ENCODE results near the gene FGD6.
"Not testable (repeated sequence)": the region's sequence is repeated elsewhere in the genome, so short reads cannot be mapped to it uniquely, and the experiment has no call there.

Gene FGD6

DNA sequence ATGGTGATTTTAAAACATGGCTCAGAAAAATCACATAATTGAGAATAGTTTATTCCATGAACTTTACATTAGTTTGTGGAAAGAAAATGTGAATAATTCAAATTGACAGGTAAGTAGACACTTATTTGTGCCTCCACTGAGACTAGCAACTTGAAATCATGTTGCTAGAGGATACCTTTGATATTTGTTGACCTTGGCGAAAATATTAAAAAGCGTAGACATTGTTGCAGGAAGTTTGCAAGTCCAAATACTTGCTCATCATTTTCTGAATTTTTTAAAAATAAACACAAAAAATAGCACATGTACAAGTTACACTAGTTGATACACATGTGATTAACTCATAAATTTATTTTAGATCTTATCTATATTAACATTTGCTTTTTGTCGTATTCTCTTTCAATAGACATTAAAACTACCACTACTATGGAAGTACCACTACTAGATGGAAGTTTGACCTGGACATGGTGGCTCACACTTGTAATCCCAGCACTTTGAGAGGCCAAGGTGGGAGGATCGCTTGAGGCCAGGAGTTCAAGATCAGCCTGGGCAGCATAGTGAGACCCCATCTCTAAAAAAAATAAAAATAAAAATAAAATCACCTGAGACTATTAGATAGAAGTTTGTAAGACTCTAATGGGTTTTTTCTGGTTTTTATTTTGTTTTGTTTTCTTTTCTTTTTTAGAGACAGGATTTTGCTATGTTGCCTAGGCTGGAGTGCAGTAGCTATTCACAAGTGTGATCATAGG, 24.7 kb upstream of the FGD6 start (continued):
- no peak for TF ChIP-seq GLIS3 (CRISPR knock-in tag; IDR thresholded peaks at IDR 0.05)

- not testable (repeated sequence) for ATAC-seq
These were observed 23.9 kb upstream of the FGD6 start for GRCh38 chr12:95241138-95241537.

DNA sequence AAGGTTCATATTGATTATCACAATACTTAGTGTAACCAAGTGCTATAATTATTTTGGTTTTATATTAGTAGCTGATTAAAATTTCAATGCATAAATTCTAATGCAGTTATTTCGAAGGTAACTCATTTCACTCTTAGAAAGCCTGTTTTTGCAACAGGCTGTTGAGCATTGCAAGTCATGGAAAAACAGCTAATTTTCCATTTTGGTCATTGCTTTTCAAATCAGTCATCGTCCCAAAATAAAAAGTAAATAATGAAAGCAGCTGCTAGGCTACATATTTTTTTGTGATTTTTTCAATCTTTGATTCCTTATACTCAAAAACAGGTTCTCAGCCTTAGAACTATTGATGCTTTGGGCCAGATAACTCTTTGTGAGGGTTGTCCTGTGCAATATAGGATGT, 23.3 kb upstream of the FGD6 start:
- no peak for TF ChIP-seq GLIS3 (CRISPR knock-in tag; IDR thresholded peaks at IDR 0.05)
- no peak for TF ChIP-seq BACH2 (CRISPR knock-in tag; IDR thresholded peaks at IDR 0.05; ENCODE audit: borderline replicate concordance)
- TF ChIP-seq ARNTL (CRISPR knock-in tag; IDR thresholded peaks at IDR 0.05; ENCODE audit: borderline replicate concordance, low read depth), result no peak
- TF ChIP-seq POU6F1 (CRISPR knock-in tag; IDR thresholded peaks at IDR 0.05; ENCODE audit: borderline replicate concordance, low read depth), result no peak
- TF ChIP-seq RARB (CRISPR knock-in tag; IDR thresholded peaks at IDR 0.05), result no peak
- no peak for TF ChIP-seq PPARA (CRISPR knock-in tag; IDR thresholded peaks at IDR 0.05; ENCODE audit: borderline replicate concordance)
- TF ChIP-seq ZNF565 (CRISPR knock-in tag; conservative IDR thresholded peaks at IDR 0.05; ENCODE audit: low read depth), result no peak
- ATAC-seq, result no peak

- ATAC-seq, result not testable (repeated sequence)
These were observed 22.6 kb upstream of the FGD6 start for GRCh38 chr12:95239835-95240234.

GRCh38 chr12:95239216-95239615, 21.9 kb upstream of the FGD6 start:
- TF ChIP-seq CSRNP3 (CRISPR knock-in tag; IDR thresholded peaks at IDR 0.05), result no peak
- TF ChIP-seq OSR1 (CRISPR knock-in tag; IDR thresholded peaks at IDR 0.05), result no peak
- TF ChIP-seq ZC3H10 (CRISPR knock-in tag; IDR thresholded peaks at IDR 0.05), result no peak
- no peak for TF ChIP-seq POU6F1 (CRISPR knock-in tag; IDR thresholded peaks at IDR 0.05; ENCODE audit: borderline replicate concordance, low read depth)
- no peak for TF ChIP-seq GLIS3 (CRISPR knock-in tag; IDR thresholded peaks at IDR 0.05)
- no peak for TF ChIP-seq ZNF8 (CRISPR knock-in tag; IDR thresholded peaks at IDR 0.05)
- TF ChIP-seq TOX (CRISPR knock-in tag; IDR thresholded peaks at IDR 0.05; ENCODE audit: borderline replicate concordance), result no peak
- no peak for ATAC-seq

DNA sequence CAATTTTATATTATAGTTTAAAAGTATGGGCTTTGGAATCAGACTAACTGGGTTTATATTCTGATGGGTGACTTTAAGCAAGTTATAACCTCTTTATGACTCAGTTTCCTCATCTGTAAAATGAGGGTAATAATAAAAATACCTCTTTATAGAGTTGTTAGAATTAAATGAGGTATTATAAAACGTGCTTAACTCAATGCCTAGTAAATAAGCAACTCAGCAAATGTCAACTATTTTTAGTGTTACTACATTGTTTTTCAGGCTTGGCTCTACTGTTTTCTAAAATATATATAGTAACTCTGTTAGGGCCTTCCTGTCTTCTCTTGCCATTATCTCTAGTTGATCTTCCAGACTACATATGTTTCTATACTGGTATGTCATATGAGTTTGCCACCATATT, 20.9 kb upstream of the FGD6 start:
- no peak for ATAC-seq
- TF ChIP-seq ZFP30 (CRISPR knock-in tag; IDR thresholded peaks at IDR 0.05), result no peak
- TF ChIP-seq SNAI2 (CRISPR knock-in tag; IDR thresholded peaks at IDR 0.05), result no peak
- no peak for TF ChIP-seq TOX (CRISPR knock-in tag; IDR thresholded peaks at IDR 0.05; ENCODE audit: borderline replicate concordance)
- no peak for TF ChIP-seq ISL1 (CRISPR knock-in tag; IDR thresholded peaks at IDR 0.05)
- TF ChIP-seq TCF4 (CRISPR knock-in tag; IDR thresholded peaks at IDR 0.05; ENCODE audit: borderline replicate concordance), result no peak
- no peak for TF ChIP-seq RARB (CRISPR knock-in tag; IDR thresholded peaks at IDR 0.05)
- TF ChIP-seq POU6F1 (CRISPR knock-in tag; IDR thresholded peaks at IDR 0.05; ENCODE audit: borderline replicate concordance, low read depth), result no peak
- no peak for TF ChIP-seq ZNF70 (CRISPR knock-in tag; IDR thresholded peaks at IDR 0.05)
- TF ChIP-seq ZNF8 (CRISPR knock-in tag; IDR thresholded peaks at IDR 0.05), result no peak
- TF ChIP-seq CSDC2 (CRISPR knock-in tag; IDR thresholded peaks at IDR 0.05), result no peak
- no peak for TF ChIP-seq CREB5 (CRISPR knock-in tag; IDR thresholded peaks at IDR 0.05; ENCODE audit: low read depth)
- TF ChIP-seq GLIS3 (CRISPR knock-in tag; IDR thresholded peaks at IDR 0.05), result no peak
- TF ChIP-seq BACH2 (CRISPR knock-in tag; IDR thresholded peaks at IDR 0.05; ENCODE audit: borderline replicate concordance), result no peak
- TF ChIP-seq ZC3H10 (CRISPR knock-in tag; IDR thresholded peaks at IDR 0.05), result no peak
